Embryonic facial prominence (tissue), 1 donor: ENCODE results near the gene GAS6.

Experiments
- DNase-seq: peaks from one replicate; pipeline ENCODE4 v3.0.0-alpha.2; 2016; ENCODE audit errors: extremely low spot score

GAS6 gene

GRCh38 chr13:113819731-113820715, 43.9 kb downstream of the GAS6 start:
- DNase-seq, result no peak

- DNase-seq, result no peak
Observed at GRCh38 chr13:113819341-113819730, 44.5 kb downstream of the GAS6 start.

- DNase-seq, result no peak
Observed at GRCh38 chr13:113818700-113819295, 45.1 kb downstream of the GAS6 start.

- no peak for DNase-seq
Observed at GRCh38 chr13:113817860-113818691, 45.8 kb downstream of the GAS6 start.

- peak; percentile 52 for DNase-seq
Observed at GRCh38 chr13:113816946-113817859, 46.7 kb downstream of the GAS6 start.

- DNase-seq, result no peak
Observed at GRCh38 chr13:113816254-113816929, 47.5 kb downstream of the GAS6 start.

GRCh38 chr13:113815151-113816058, 48.5 kb downstream of the GAS6 start:
- DNase-seq, result no peak

GRCh38 chr13:113814435-113814821, 49.4 kb downstream of the GAS6 start:
- DNase-seq, result no peak

GRCh38 chr13:113813749-113814434, 50.0 kb downstream of the GAS6 start:
- no peak for DNase-seq

GRCh38 chr13:113813070-113813748, 50.7 kb downstream of the GAS6 start:
- DNase-seq, result no peak

- DNase-seq, result no peak
Observed at GRCh38 chr13:113812178-113813040, 51.5 kb downstream of the GAS6 start.

GRCh38 chr13:113811081-113811928, 52.6 kb downstream of the GAS6 start:
- DNase-seq, result no peak

GRCh38 chr13:113810640-113811039, 53.2 kb downstream of the GAS6 start:
- no peak for DNase-seq

GRCh38 chr13:113809934-113810333, 53.9 kb downstream of the GAS6 start:
- DNase-seq, result no peak

- no peak for DNase-seq
Observed at GRCh38 chr13:113808058-113808834, 55.6 kb downstream of the GAS6 start.

GRCh38 chr13:113806526-113806925, 57.4 kb downstream of the GAS6 start:
- no peak for DNase-seq
